Nephron (organoid): ENCODE results near the gene IL36A.

Experiments used
- H3K27ac Mint-ChIP-seq, 3 experiments: 2 replicates each; pipeline ENCODE4 v1.8.0; 2020; ENCODE audit warnings: mixed read lengths in 3 of 3, mild to moderate bottlenecking in 2 of 3, moderate library complexity in 1 of 3
- H3K27me3 Mint-ChIP-seq: 2 replicates; pipeline ENCODE4 v1.8.0; 2021; ENCODE audit warnings: low read depth, mild to moderate bottlenecking, moderate library complexity, mixed read lengths
- H3K36me3 Mint-ChIP-seq: 2 replicates; pipeline ENCODE4 v1.8.0; 2020; ENCODE audit warnings: low read depth, mixed read lengths
- H3K4me1 Mint-ChIP-seq: 2 replicates; pipeline ENCODE4 v1.8.0; 2020; ENCODE audit warnings: mixed read lengths
- H3K4me3 Mint-ChIP-seq, 3 experiments: 2 replicates each; pipeline ENCODE4 v1.8.0; 2020; ENCODE audit warnings: mild to moderate bottlenecking in 3 of 3, mixed read lengths in 3 of 3, moderate library complexity in 2 of 3
- H3K9me3 Mint-ChIP-seq: 2 replicates; pipeline ENCODE4 v1.8.0; 2020; ENCODE audit warnings: mixed read lengths
- CTCF ChIP-seq, 3 experiments: fragments of 200-600 bp; sonication (generic); IDR thresholded peaks; one replicate each; pipeline ENCODE4 v1.5.0; 2021; ENCODE audit warnings: antibody characterized with exemption in 3 of 3; ENCODE audit not compliant: unreplicated experiment in 3 of 3

IL36A gene

GRCh38 chr2:112962308-112963175, 42.7 kb upstream of the IL36A start:
- TF ChIP-seq CTCF (IDR thresholded peaks at IDR 0.05; ENCODE audit: unreplicated experiment in 3 of 3), result no peak
- Mint-ChIP-seq H3K4me3 (no peak overlapping the region), H3K36me3 (no peaks in the 10 kb centered on the region)

GRCh38 chr2:112967023-112967422, 38.2 kb upstream of the IL36A start:
- no peak for TF ChIP-seq CTCF (IDR thresholded peaks at IDR 0.05; ENCODE audit: unreplicated experiment in 3 of 3)
- Mint-ChIP-seq H3K36me3 (no peaks in the 10 kb centered on the region), H3K9me3 (no peaks in the 10 kb centered on the region), H3K4me3 (no peak overlapping the region), H3K4me1 (no peaks in the 10 kb centered on the region), H3K27me3 (peaks cover 25% of the 10 kb centered on the region), H3K27ac (no peak overlapping the region)

More at GRCh38 chr2:112962308-112963175, 42.7 kb upstream of the IL36A start:
- H3K4me1 Mint-ChIP-seq, result no peaks in the 10 kb centered on the region
- no peak overlapping the region for H3K27ac Mint-ChIP-seq
- no peaks in the 10 kb centered on the region for H3K9me3 Mint-ChIP-seq
- H3K27me3 Mint-ChIP-seq, result peaks cover 12% of the 10 kb centered on the region

- no peak overlapping the region for H3K4me3 Mint-ChIP-seq
- peaks cover 34% of the 10 kb centered on the region for H3K27me3 Mint-ChIP-seq
- no peak for TF ChIP-seq CTCF (IDR thresholded peaks at IDR 0.05; ENCODE audit: unreplicated experiment in 3 of 3)
- no peaks in the 10 kb centered on the region for H3K4me1 Mint-ChIP-seq
- H3K27ac Mint-ChIP-seq, result no peak overlapping the region
- no peaks in the 10 kb centered on the region for H3K36me3 Mint-ChIP-seq
- H3K9me3 Mint-ChIP-seq, result no peaks in the 10 kb centered on the region
Observed at GRCh38 chr2:112972423-112973086, 32.7 kb upstream of the IL36A start.

GRCh38 chr2:112973156-112973555, 32.1 kb upstream of the IL36A start:
- peaks cover 37% of the 10 kb centered on the region for H3K27me3 Mint-ChIP-seq
- H3K4me1 Mint-ChIP-seq, result no peaks in the 10 kb centered on the region
- no peak for TF ChIP-seq CTCF (IDR thresholded peaks at IDR 0.05; ENCODE audit: unreplicated experiment in 3 of 3)
- no peaks in the 10 kb centered on the region for H3K9me3 Mint-ChIP-seq
- H3K27ac Mint-ChIP-seq, result no peak overlapping the region
- H3K36me3 Mint-ChIP-seq, result no peaks in the 10 kb centered on the region
- no peak overlapping the region for H3K4me3 Mint-ChIP-seq

GRCh38 chr2:112977559-112978056, 27.7 kb upstream of the IL36A start, which contains the start of gene IL36G:
Gene IL36G, plus strand, starts transcription at chr2:112978006. Its CDS starts 633 bp downstream, at chr2:112978639.
- Mint-ChIP-seq H3K27ac (no peak within 1 kb of the TSS), H3K9me3 (no peaks in the 10 kb centered on the region), H3K36me3 (no peaks in the 10 kb centered on the region), H3K4me1 (no peaks in the 10 kb centered on the region), H3K4me3 (no peak within 1 kb of the TSS), H3K27me3 (peaks cover 28% of the 10 kb centered on the region)
- no peak for TF ChIP-seq CTCF (IDR thresholded peaks at IDR 0.05; ENCODE audit: unreplicated experiment in 3 of 3)
